LHCN-M2 (cell line): Measurements from ENCODE around the gene MXI1. TPM values are rescaled to one million over a fixed set of nuclear protein-coding genes. Genes with fewer than 3 reads are reported as not detected.

Experiments used
- DNase-seq: peaks from one replicate; pipeline ENCODE4 v3.0.0-alpha.2; 2012; ENCODE audit warnings: low read depth
- total RNA-seq: library from RNA; depleted of rRNA; stranded (reverse); fragments of >200 nt; gene quantifications from 2 replicates; pipeline ENCODE4 v1.2.3, GENCODE V29; 2014

MXI1 gene
- total RNA-seq, 1 experiment from 2014 or later, result 10.6 TPM

- peak; percentile 5 for DNase-seq
These were observed 8.1 kb downstream of the MXI1 start for GRCh38 chr10:110215286-110216170.

- DNase-seq, result peak; percentile 10
These were observed 8.8 kb downstream of the MXI1 start for GRCh38 chr10:110216240-110216639.

GRCh38 chr10:110216942-110217661, 9.7 kb downstream of the MXI1 start:
- no peak for DNase-seq

GRCh38 chr10:110217662-110218008, 10.2 kb downstream of the MXI1 start:
- no peak for DNase-seq

- DNase-seq, result no peak
These were observed 11.2 kb downstream of the MXI1 start for GRCh38 chr10:110218632-110219031.

GRCh38 chr10:110219884-110220283, 12.5 kb downstream of the MXI1 start:
- no peak for DNase-seq

- no peak for DNase-seq
These were observed 13.0 kb downstream of the MXI1 start for GRCh38 chr10:110220398-110220797.

- DNase-seq, result no peak
These were observed 13.8 kb downstream of the MXI1 start for GRCh38 chr10:110221044-110221720.

GRCh38 chr10:110221721-110222261, 14.4 kb downstream of the MXI1 start:
- DNase-seq, result peak; percentile 90

GRCh38 chr10:110222641-110223297, 15.4 kb downstream of the MXI1 start:
- DNase-seq, result no peak

GRCh38 chr10:110223298-110223925, 16.0 kb downstream of the MXI1 start:
- DNase-seq, result no peak

- DNase-seq, result no peak
These were observed 17.6 kb downstream of the MXI1 start for GRCh38 chr10:110224992-110225391.

GRCh38 chr10:110225441-110225755, 18.0 kb downstream of the MXI1 start:
- no peak for DNase-seq

GRCh38 chr10:110225756-110226542, 18.5 kb downstream of the MXI1 start:
- peak; percentile 92 for DNase-seq

- DNase-seq, result peak; percentile 89
These were observed 19.1 kb downstream of the MXI1 start for GRCh38 chr10:110226543-110226925.

- DNase-seq, result no peak
These were observed 19.7 kb downstream of the MXI1 start for GRCh38 chr10:110226926-110227641.

GRCh38 chr10:110228066-110228465, 20.7 kb downstream of the MXI1 start:
- no peak for DNase-seq

- DNase-seq, result no peak
These were observed 21.8 kb downstream of the MXI1 start for GRCh38 chr10:110229155-110229554.

- DNase-seq, result no peak
These were observed 26.4 kb downstream of the MXI1 start for GRCh38 chr10:110233846-110234245.
